HG03159 (cell line): Measurements from ENCODE around the gene OSGEP.

Experiments
- ATAC-seq: cut with Tn5 transposase; IDR thresholded peaks from one replicate; pipeline ENCODE4 v1.9.1; 2021; ENCODE audit warnings: mild to moderate bottlenecking, moderate library complexity; ENCODE audit not compliant: unreplicated experiment

Gene OSGEP

DNA sequence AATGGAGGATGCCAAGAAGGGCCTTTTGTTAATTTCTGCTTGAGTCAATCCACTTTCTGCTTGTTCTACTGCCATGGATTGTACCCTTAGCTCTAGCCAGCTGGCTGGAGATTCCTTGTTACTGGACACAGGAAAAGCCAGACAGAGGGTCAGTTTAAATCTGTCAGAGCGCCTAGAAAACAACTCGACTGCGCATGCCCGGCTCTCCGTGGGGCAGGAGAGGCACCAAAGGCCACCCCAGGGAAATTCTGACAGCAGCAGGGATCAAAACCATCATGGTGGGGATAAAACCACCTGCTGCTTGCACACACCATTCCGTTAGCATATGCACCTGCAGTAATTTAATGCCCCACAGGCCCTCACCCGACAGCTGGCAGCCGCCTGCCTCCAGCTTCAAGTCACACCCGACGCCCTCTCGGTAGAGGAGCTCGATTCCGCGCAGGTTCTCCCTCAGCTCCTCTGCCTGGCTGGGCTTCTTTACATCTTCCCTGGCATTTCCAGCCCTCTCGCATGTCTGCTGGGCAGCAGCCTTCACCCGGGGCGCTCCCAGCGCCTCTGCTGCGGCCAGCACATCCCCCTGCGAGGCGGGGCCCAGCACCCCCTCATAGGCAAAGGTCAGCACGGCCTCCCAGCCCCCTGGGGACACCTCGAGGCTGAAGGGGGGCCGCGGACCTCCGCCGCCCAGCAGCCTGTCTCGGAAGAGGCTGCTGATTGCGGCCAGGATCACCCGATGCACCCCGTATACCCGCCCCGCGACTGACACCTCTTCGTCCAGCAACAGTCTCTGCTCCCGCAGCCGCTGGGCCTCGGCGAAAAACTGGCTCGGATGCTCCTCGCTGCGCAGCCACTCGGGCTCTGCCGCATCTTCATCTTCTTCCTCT lies 19.7 kb downstream of the OSGEP start:
- no peak for ATAC-seq

DNA sequence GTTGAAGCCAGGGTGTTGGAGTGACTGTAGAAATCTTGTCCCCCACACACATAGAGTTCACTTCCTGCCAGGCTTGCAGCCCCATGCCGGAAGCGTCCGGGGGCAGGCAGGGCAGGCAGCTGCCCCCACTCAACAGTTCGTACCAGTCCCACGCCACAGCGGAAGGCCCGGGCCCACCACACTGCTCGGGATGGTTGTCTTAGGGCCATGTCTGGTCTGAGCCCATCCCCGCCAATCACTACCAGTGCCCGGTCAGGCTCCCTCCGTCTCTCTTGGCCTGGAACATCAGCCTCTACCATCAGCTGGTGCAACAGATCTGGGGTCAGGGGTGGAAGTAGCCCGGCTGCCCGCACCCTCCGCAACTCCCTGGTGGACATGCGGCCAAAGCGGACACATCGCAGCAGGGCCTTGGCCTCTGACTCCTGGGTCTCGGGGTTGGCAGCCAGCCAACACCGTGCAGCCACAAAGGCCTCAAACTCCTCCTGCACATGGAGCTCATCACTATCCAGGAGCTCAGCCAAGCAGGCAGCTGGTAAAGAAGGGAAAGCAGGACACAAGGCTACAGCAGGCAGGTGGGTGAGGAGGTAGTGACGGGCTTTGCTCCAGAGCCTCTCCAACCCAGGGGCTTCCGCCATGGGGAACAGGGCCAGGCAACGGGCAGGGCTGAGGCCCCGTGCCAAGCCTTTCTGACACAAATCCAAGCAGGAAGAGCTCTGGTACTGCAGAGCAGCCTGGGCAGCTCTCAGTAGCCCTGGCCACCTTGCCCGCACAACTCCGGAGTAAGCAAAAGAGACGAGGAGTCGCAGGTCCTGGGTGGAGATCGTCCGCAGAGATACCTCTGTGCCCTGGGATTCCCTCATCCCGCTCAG lies 24.6 kb downstream of the OSGEP start:
- no peak for ATAC-seq

DNA sequence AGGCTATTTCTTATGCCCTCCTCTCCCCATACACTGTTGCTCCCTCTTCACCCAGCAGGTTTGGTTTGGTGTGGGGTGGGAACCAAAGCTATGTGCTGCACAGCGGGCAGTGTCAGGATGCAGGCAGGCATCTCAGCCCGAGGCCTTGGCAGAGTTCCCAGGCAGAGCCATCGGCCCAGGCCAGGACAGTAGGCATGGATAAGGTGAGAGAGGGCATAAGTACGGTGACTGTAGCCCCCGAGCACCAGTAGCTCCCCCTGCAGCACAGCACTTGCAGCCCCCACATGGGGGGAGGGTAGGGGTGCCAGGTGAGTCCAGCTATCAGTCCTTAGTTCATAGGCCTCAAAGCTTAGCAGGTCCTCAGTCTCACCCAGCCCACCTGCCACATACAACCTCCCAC lies 25.8 kb downstream of the OSGEP start:
- ATAC-seq = no peak

DNA sequence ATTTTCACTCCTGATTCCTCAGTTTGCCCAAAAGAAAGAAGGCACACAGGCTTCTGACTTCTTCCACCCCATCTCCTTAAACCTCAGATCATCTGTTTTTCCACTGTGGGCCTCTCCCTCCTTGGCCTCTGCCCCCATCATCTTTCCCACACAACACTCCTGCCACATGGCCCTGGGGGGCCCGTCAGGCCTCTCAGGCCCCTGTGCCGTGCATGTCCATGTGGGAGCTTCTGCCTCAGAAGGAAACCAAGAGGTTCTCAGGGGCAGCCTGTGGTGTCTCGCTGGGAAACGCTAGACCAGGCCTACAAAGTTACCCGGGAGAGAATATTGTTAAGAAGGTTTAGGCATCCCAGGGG lies 26.6 kb downstream of the OSGEP start:
- ATAC-seq = peak; percentile 29

DNA sequence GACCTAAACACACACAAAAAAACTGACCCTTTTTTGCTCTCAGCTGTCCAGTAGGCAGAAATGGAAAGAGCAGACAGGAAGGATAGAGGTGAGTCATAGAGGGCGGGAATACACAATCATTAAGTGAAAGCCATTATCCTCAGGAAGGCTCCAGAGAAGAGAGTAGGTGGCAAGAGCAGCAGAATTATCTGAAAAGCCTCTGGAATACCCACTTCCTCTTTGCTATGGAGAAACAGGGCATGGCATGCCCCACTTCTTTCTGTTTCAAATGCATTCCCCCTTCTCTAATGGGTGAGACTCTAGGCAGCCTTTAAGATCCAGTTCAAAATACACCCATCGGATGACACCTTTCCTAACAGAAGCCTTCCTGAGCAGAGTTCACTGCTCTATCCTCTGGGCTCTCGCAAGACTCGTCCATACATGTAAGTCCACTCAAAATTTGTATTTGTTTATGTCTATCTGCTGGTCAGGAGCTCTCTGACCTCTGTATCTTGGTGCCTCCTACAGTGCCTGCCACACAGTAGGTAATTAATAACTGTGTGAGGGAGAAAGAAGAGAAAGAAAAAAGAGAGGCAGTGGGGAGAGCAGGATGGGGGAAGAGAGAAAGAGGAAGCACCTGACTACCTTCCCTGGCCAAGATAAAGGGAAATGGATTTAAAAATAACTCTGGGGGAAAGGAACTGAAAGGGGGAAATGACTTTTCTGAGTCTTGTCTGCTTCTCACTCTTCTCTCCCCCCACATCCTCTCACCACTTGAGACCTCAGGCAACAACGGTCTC lies 27.2 kb downstream of the OSGEP start:
- ATAC-seq = peak; percentile 80

DNA sequence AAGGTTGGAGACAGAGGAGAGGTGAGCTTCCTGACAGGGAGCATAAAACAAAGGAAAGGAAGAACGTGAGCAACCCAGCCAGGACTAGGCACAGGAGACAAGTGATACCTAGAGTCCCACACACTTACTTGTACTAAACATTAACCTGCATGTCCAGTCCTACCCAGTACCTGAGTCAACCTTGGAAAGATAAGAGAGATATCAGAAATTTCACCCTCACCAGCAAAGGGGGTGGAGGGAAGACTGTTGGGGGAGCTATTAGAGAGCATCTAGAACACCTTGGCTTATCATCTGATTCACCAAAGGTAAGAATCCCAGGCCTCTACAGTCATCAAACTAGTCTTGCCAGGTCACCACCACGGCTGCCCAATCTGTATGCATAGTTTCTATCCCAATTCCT lies 29.8 kb downstream of the OSGEP start:
- ATAC-seq = no peak

DNA sequence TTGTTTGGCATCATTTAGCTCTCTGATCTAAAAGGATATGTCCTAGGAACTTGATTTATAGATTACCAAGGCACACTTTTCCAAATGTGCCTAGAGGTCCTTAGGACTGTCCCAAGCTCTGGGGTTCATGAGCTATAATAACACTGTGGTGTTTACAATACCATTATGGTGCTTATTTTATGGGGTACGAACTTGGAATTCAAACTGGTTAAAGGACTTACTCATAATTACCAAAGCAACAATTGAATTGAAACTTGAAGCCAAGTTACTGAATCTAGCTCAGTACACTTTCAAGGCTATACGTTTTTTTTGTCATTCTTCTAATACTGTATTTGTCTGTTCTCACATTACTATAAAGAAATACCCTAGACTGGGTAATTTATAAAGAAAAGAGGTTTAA lies 31.7 kb downstream of the OSGEP start:
- no peak for ATAC-seq

DNA sequence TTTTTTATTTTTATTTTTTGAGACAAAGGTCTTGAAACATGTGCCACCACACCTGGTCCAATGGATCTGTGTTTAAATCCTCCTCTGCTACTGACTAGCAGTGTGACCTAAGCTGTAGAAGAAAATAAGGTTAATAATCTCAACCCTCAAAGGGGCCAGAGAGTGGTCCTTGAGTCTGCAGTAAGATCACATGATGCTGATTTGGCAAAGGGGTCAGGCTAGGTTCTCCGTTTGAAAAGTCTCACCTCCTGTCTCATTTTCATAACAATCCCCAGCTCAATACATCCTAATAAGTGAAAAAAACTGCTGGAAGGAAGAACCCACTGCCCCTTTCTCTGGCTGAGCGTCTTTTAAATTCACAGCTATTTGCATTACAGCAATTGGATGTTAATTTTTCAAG lies 33.3 kb downstream of the OSGEP start:
- no peak for ATAC-seq

DNA sequence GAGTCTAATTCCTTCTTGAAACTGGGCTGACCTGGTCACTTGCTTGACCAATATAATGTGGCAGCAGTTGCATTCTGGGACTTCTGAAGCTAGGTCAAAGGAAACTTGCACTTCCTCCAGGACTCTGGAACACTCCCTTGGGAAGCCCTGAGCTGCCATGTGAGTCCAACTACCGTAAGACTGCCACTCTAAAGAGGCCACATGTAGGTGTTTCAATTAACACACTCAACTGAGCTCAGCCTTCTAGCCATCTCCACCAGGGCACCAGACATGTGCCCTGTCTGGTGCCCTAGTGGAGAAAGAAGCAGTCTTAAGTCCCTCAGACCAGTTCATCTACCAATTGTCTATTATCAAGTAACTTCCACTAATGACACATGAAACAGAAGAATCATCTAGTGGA lies 35.2 kb downstream of the OSGEP start:
- ATAC-seq = no peak

DNA sequence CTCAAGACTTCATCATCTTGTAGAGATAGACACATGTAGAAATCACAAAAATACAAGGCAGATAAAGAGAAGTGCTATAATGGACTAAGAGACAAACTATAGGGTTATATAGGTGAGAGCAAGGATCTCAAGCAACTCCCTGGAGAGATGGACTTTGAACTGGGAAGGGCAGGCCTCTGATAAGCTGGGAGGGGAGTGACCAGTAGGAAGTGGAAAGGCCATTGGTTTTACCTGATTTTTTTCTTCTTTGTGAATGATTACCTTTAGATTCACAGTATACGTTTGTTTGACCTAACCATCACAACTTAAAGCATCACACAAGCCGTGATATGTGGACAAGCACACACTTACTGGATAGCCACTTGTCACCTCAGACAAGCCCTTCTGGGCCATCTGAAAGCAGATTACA lies 36.1 kb downstream of the OSGEP start:
- ATAC-seq = no peak

DNA sequence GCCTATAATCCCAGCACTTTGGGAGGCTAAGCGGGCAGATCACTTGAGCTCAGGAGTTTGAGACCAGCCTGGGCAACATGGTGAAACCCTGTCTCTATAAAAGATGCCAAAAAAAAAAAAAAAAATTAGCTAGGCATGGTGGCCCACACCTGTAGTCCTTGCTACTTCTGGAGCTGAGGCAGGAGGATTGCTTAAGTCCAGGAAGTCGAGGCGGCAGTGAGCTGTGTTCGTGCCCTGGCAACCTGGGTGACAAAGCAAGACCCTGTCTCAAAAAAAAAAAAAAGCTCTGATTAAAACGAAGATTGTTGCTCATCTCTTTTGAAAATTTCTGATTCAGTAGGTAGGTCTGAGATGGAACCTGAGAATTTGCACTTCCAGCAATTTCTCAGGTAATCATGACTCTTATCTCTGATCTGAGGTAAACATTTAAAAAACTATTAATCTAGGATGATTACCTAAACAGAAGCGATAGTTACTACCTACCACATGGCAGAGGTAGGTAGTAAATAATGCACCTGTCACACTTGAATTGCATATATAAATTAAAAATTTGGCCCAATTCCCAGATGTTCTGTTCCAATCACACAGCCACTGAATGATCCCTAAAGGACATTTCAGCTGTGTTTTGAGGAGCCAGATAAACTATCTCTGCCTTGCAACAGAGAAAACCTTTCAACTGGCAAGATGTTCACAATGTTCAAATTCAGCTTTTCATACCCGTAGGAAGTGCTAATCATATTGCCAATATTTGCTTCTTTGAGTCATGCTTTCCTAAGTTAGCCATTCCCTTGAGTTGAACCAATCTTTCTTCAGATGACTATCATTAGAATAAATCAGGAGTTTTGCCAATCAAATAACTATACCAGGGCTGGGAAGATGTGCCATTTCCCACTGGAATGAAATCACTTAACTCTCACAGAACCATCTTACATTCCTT lies 37.1 kb downstream of the OSGEP start:
- ATAC-seq = no peak

DNA sequence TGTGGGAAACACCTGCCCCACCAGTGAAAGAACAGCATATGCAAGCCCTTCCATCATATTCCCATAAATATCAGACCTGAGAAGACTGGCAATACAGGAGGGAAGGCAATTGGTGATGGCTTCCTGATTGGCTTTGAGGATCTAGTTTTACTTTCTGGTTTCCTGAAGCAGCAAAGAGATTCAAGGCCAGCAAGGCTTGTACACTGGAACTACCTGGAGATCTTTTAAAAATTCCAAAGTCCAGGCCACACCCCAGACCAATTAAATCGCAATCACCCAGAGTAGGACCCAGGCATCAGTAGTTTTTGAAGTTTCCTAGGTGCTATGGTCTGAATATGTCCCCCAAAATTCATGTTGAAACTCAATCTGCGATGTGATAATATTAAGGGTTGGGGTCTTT lies 38.4 kb downstream of the OSGEP start:
- ATAC-seq = no peak

DNA sequence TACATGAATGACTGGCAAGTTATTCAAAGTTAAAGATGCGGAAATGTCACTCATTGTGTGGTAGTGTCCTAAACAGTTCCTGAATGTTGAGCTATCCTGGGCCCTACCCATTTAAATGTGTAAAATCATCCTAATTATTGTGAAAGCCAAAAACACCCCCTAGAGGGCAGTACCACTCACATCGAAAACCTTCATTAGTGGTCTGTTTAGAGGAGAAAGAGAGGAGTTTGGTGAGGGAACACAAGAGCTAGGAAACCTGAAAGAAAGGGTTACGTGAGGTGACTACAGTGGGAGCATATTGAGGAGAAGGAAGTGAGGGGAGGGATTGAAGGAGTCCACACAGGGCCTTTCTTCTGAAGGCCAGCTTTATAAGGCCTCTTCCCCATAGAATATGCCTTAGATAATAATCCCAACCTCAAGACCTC lies 38.8 kb downstream of the OSGEP start:
- peak; percentile 43 for ATAC-seq

DNA sequence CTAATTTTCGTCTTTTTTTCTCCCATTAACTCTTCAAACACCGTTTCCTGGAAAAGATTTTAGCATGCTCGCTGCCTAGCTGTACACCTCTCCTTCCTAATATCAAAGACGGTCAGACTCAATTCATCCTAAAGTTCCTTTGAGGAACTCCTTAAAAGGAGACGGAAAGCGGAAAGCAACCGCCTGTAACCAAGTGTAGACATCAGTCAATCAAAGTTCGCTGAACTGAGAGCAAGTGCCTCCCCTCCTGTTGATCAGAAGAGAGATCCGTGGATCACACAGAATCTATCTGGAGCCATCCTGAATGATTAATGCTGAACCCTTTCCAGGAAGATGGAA lies 40.9 kb downstream of the OSGEP start:
- ATAC-seq = no peak

DNA sequence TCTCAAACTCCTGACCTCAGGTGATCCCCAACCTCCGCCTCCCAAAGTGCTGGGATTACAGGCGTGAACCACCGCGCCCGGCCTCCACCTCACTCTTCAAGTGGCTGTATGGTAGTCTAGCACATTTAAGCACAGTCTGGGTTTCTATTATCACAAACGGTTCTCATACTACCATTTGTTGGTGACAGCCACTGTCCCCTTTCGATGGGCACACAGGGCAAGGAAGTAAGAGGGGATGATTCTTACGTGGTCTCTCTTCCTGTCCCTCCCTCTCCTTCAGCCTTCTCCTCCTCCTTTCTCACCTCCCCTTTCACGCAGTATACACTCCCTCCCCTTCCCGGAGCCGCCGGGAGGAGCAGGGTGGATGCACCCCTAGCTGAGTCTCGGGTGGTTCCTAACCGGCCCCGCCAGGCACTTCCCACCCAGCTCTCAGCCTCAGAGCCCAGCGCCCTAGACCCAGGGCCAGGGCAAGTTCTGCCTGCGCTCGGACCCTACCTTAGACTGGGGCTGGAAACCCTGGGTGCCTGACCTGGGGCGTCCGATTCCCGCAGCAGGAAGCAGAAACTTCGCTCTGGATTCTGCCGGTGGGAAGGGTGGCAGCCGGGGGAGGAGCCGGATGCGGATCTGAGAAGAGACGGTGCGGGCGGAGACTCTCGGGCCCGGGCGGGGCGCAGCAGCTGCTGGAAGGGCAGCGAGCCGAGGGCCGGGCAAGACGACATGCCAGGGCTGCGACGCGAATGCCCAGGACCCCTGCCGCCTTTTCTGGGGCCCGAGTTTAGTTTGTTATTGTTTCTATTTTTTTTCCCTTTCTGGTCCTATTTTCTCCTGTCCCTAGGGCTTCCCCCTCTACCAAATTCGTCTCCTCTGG lies 41.5 kb downstream of the OSGEP start, which contains the start of gene TEP1:
TSS of gene TEP1 (minus strand) at position 626 of the 868 bp plus-strand sequence. CDS start 5,062 bp downstream, outside the sequence.
- ATAC-seq = peak; percentile 62

DNA sequence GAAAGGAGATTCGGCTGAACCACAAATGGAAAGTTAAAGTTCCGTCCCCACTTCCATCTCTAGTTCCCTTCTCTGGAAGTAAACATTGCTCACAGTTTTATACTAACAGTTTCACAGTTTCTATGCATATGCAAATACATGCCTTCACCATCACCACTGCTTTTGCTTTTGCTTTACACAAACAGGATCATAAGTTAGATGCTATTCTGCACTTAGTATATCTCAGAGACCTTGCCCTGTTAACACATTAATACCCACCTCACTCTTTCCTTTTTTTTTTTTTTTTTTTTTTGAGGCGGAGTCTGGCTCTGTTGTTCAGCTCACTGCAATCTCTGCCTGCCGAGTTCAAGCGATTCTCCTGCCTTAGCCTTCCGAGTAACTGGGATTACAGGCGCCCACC lies 42.2 kb downstream of the OSGEP start:
- peak; percentile 69 for ATAC-seq

DNA sequence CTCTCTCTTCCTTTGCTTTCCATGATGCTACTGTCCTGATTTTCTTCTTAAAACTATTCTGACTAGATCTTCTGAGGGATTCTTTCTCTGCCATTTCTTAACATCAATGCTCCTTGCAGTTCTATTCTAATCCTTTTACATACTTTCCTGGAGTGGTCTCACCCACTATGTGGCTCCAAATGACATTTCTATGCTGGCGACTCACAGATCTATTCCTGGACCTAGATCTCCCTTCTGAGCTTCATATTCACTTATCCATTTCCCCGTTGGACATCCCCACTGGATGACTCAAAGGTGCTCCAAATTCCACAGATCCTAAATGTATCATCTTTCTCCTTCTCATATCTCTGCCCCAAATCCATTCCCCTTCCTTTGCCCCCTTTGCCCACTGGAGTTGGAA lies 45.4 kb downstream of the OSGEP start:
- ATAC-seq = no peak

DNA sequence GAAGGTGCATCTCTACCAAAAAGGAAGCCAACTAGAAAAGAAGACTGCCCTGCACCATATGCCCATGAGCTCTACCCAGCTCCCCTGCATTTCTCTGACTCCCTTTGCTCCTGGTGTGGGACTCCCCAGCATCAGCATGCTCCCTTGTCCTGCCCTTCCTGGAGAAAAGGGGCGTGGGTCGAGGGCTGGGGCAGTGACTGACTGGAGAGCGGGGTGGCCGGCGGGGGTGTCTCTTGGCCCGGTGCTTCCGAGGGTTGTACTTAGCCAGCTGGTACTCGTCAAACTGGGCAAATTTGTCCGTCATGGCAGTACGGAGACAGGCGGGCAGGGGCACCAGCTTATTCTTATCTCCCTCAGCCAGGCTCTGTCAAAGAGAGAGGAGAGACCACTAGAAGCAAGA lies 51.1 kb downstream of the OSGEP start:
- ATAC-seq = no peak

DNA sequence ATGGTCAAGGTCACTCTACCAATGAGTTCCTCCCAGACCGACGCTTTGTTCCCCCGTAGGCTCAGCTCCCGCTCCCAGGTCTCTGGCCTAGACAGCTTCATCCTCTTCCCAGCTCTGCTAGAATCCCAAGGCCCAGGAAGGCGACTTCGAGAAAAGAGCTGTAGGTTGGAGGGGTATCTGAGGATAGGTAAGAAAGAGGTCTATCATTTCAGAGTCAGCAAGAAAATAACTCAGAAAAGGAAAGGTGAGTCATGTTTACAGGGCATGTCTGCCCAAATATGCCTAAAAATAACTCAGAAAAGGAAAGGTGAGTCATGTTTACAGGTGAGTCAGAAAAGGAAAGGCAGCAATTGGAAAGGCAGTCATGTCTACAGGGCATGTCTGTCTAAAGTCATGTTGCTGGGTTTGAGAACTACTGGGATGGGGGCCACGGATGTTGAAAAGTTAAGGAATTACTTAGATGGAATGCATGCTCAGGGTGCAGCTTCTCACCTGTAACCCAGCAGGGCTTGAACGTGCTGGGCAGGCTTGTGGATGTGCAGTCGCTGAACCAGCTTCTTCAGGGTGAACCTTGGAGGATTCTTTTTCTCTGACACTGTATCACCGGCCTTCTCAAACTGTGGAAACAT lies 53.5 kb downstream of the OSGEP start:
- ATAC-seq = no peak
